Naive thymus-derived CD4-positive, alpha-beta T cell (primary cell): ENCODE data around the gene ROBO1. TPM values are rescaled to one million over a fixed set of nuclear protein-coding genes. Genes with fewer than 3 reads are reported as not detected.
"Not testable (repeated sequence)": the region's sequence is repeated elsewhere in the genome, so short reads cannot be mapped to it uniquely, and the experiment has no call there.

Experiments used
- ATAC-seq: fragments of 150-1000 bp; cut with Tn5 transposase; 2 replicates; pipeline ENCODE4 v1.10.0; 2021; ENCODE audit warnings: mild to moderate bottlenecking, moderate library complexity
- CTCF ChIA-PET: fragments of 350-600 bp; sonication (Branson Sonifier 250); formaldehyde crosslinking; loops from one replicate; lab custom pipeline; 2021; ENCODE audit warnings: antibody characterized with exemption; lab: Charles Lee
- POLR2A ChIA-PET: fragments of 350-600 bp; sonication (Branson Sonifier 250); formaldehyde crosslinking; loops from one replicate; lab custom pipeline; 2021; ENCODE audit warnings: antibody characterized with exemption, inconsistent platforms; lab: Charles Lee
- DNase-seq, 9 donors: peaks; one replicate each; pipeline versions ENCODE4 v3.0.0 to v3.0.0-alpha.2; 2020 to 2022; ENCODE audit warnings: mixed read lengths in 1 of 9
- H3K27ac ChIP-seq: one replicate; pipeline ENCODE4 v1.7.0; 2013; ENCODE audit warnings: mild to moderate bottlenecking, low read depth, low read length, moderate library complexity
- H3K27me3 ChIP-seq, 2 donors: one replicate each; pipeline ENCODE4 v1.7.0; 2013; ENCODE audit warnings: low read length in 2 of 2, mild to moderate bottlenecking in 2 of 2, moderate library complexity in 2 of 2; ENCODE audit not compliant: control insufficient read depth in 2 of 2, insufficient read depth in 2 of 2
- H3K36me3 ChIP-seq, 3 experiments: 1 replicate in 2 of 3; 2 replicates in 1 of 3; pipeline ENCODE4 v1.7.0; 2013; ENCODE audit warnings: low read length in 3 of 3, mild to moderate bottlenecking in 3 of 3, moderate library complexity in 1 of 3; ENCODE audit not compliant: insufficient read depth in 3 of 3, control insufficient read depth in 2 of 3
- H3K4me1 ChIP-seq, 2 donors: one replicate each; pipeline ENCODE4 v1.7.0; 2013; ENCODE audit warnings: low read length in 2 of 2, mild to moderate bottlenecking in 2 of 2, moderate library complexity in 1 of 2; ENCODE audit not compliant: control insufficient read depth in 2 of 2, insufficient read depth in 2 of 2
- H3K4me3 ChIP-seq: 2 replicates; pipeline ENCODE4 v1.7.0; 2013; ENCODE audit warnings: mild to moderate bottlenecking, low read length
- H3K9me3 ChIP-seq, 3 experiments: 1 replicate in 2 of 3; 2 replicates in 1 of 3; pipeline ENCODE4 v1.7.0; 2013; ENCODE audit warnings: low read length in 3 of 3; ENCODE audit not compliant: control insufficient read depth in 2 of 3
- H3K27ac Mint-ChIP-seq, 9 donors: one replicate each; pipeline ENCODE4 v1.8.0; 2020 to 2022; ENCODE audit warnings: mixed read lengths in 9 of 9, mild to moderate bottlenecking in 8 of 9, moderate library complexity in 5 of 9, inconsistent platforms in 2 of 9
- H3K27me3 Mint-ChIP-seq, 5 donors: one replicate each; pipeline ENCODE4 v1.8.0; 2021 to 2022; ENCODE audit warnings: mixed read lengths in 5 of 5, mild to moderate bottlenecking in 1 of 5
- H3K36me3 Mint-ChIP-seq, 5 donors: one replicate each; pipeline ENCODE4 v1.8.0; 2020 to 2022; ENCODE audit warnings: mixed read lengths in 5 of 5, mild to moderate bottlenecking in 3 of 5, inconsistent platforms in 1 of 5
- H3K4me1 Mint-ChIP-seq, 7 donors: one replicate each; pipeline ENCODE4 v1.8.0; 2020 to 2022; ENCODE audit warnings: mixed read lengths in 7 of 7, mild to moderate bottlenecking in 3 of 7, inconsistent platforms in 1 of 7
- H3K4me3 Mint-ChIP-seq, 10 donors: one replicate each; pipeline ENCODE4 v1.8.0; 2020 to 2022; ENCODE audit warnings: mild to moderate bottlenecking in 10 of 10, mixed read lengths in 10 of 10, moderate library complexity in 6 of 10, inconsistent platforms in 2 of 10
- H3K9me3 Mint-ChIP-seq, 11 donors: one replicate each; pipeline ENCODE4 v1.8.0; 2020 to 2022; ENCODE audit warnings: mixed read lengths in 11 of 11, mild to moderate bottlenecking in 4 of 11, inconsistent platforms in 1 of 11, moderate library complexity in 1 of 11
- intact Hi-C, 2 donors: fragments of 100-400 bp; cut with micrococcal nuclease; formaldehyde crosslinking; loops; one replicate each; pipeline ENCODE4 v1.15.1; 2023
- polyA plus RNA-seq, 2 donors: library from polyadenylated mRNA; unstranded; fragments of 300-500 nt; fragmentation: Illumina TruSeq; gene quantifications; one replicate each; pipeline ENCODE4 v1.2.3, GENCODE V29; 2021
- total RNA-seq, 6 experiments: library from RNA in 5 of 6; stranded (reverse) in 5 of 6; gene quantifications; 1 replicate in 5 of 6; 2 replicates in 1 of 6; pipeline ENCODE4 v1.2.3 and lab custom pipeline; 2021 to 2026

The ROBO1 gene
- total and polyA plus RNA-seq, 7 experiments from 2014 or later, result 0.08 to 0.59 (median 0.26) TPM; not detected in 2

DNA sequence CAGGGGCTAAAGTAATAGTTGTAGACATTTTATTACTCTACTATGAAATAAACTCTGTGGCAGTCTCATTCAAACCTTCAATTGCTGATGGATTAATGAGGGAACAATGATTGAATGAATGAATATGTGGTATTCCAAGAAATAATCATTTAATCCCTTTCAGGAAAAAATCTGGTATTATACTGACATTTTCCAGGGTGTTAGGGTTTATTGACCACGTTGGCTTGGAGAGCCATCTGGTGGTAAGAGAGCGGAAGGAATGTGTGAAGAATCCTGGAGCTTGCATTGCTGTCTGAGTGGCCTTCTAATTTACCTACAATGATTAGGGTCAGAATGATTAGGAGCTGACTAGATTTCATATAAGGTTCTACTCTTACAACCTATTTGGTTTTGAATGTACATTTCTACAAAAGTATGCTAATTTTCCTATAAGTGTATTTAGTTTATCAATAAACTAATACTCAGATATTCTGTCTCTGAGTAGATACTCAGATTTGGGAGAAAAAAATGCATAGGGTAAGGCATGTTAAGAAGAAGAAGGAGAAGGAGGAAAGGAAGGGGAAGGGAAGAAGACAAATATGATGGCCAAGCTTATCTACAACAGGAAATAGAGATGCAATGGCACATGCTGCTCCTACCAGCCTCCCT lies 249.9 kb downstream of the ROBO1 start:
- Histone ChIP-seq H3K27ac (no peak overlapping the region), H3K27me3 (no peaks in the 10 kb centered on the region), H3K4me1 (no peaks in the 10 kb centered on the region), H3K36me3 (no peaks in the 10 kb centered on the region), H3K9me3 (no peaks in the 10 kb centered on the region), H3K4me3 (no peak overlapping the region)
- Mint-ChIP-seq H3K36me3 (no peaks in the 10 kb centered on the region), H3K9me3 (peaks cover 0 to 5% (median 0%) of the 10 kb centered on the region in 11 donors), H3K27ac (no peak overlapping the region), H3K27me3 (no peaks in the 10 kb centered on the region), H3K4me1 (peaks cover 0 to 2% (median 0%) of the 10 kb centered on the region in 7 donors), H3K4me3 (no peak overlapping the region)
- ATAC-seq, result no peak
- ChIA-PET CTCF (no interaction called here), POLR2A (no interaction called here)
- no peak for DNase-seq
- intact Hi-C loops, result no loop called here

DNA sequence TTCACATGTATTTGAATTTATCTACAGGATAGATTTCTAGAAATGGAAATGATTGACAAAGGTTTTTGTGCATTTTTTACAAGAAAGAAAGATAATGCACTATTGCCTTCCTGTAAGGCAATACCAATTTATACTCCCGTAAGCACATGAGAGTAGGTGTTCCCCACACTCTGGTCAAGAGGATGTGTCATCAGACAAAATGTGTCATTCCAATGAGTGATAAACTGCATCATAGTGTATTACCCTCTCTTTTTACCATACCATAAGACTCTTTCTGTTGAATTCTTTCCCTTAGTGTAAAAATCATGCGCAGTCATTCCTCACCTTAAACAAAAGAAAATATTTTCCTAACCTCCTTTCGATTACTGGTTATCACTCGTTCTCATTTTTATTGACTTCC lies 251.0 kb downstream of the ROBO1 start:
- ATAC-seq (no peak), DNase-seq (no peak)
- intact Hi-C loops, result no loop called here
- Histone ChIP-seq H3K36me3 (no peaks in the 10 kb centered on the region), H3K4me1 (no peaks in the 10 kb centered on the region), H3K27me3 (no peaks in the 10 kb centered on the region), H3K4me3 (no peak overlapping the region), H3K27ac (no peak overlapping the region), H3K9me3 (no peaks in the 10 kb centered on the region)
- Mint-ChIP-seq H3K27me3 (no peaks in the 10 kb centered on the region), H3K9me3 (peaks cover 0 to 5% (median 0%) of the 10 kb centered on the region in 11 donors), H3K27ac (no peak overlapping the region), H3K36me3 (no peaks in the 10 kb centered on the region), H3K4me1 (peaks cover 0 to 2% (median 0%) of the 10 kb centered on the region in 7 donors), H3K4me3 (no peak overlapping the region)
- POLR2A ChIA-PET, result no interaction called here
- CTCF ChIA-PET, result no interaction called here

DNA sequence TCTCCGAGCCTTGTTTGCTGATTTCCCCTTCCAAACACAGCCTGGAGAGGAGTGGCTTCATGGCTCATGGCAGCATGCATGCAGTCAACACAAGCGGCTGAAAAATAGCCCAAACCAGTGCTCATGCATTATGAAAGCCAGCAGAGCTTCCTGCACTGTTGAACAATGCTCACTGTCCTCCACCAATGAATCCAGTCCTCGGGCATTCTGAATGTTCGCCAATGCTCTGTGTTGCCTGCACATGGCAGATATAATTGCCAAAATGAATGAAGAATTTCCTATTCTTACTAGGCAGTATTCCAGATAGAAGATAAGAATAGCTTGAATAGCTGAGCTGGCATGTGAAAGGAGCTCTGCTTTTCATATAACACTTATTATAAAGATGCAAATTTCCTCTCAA lies 252.7 kb downstream of the ROBO1 start:
- no peaks in the 10 kb centered on the region for H3K36me3 Mint-ChIP-seq
- H3K4me1 Mint-ChIP-seq, result peaks cover 0 to 2% (median 0%) of the 10 kb centered on the region in 7 donors
- peaks cover 0 to 4% (median 0%) of the 10 kb centered on the region in 11 donors for H3K9me3 Mint-ChIP-seq
- CTCF ChIA-PET, result no interaction called here
- ATAC-seq (no peak), DNase-seq (no peak)
- H3K4me3 Mint-ChIP-seq, result no peak overlapping the region
- H3K27me3 Mint-ChIP-seq, result no peaks in the 10 kb centered on the region
- H3K27ac ChIP-seq, result no peak overlapping the region
- H3K4me3 ChIP-seq, result no peak overlapping the region
- no peaks in the 10 kb centered on the region for H3K27me3 ChIP-seq
- no peak overlapping the region for H3K27ac Mint-ChIP-seq
- H3K4me1 ChIP-seq, result no peaks in the 10 kb centered on the region
- H3K36me3 ChIP-seq, result no peaks in the 10 kb centered on the region
- intact Hi-C loops, result no loop called here
- POLR2A ChIA-PET, result no interaction called here
- no peaks in the 10 kb centered on the region for H3K9me3 ChIP-seq

DNA sequence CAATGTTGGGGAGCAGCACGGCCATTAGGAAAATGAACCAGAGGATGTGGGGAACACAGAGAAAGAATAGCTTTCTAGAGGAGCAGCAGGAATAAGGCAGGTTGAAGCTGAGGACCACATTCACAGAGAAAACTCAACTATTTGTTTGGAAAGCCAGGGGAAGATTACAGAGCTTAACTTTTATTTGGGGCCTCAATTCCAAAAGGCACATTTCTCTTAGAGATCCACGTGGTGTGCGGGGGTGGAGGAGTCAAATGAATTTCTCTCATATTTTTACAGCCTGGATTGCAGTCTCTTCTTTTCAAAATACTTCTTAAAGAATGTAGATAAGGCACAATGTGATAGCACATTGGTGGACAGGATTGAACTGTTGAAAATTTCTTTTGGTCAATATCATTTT lies 253.7 kb downstream of the ROBO1 start:
- H3K27me3 ChIP-seq, result no peaks in the 10 kb centered on the region
- peaks cover 0 to 4% (median 0%) of the 10 kb centered on the region in 11 donors for H3K9me3 Mint-ChIP-seq
- H3K36me3 ChIP-seq, result no peaks in the 10 kb centered on the region
- ATAC-seq (no peak), DNase-seq (no peak)
- no peak overlapping the region for H3K27ac Mint-ChIP-seq
- no peak overlapping the region for H3K27ac ChIP-seq
- intact Hi-C loops, result no loop called here
- H3K36me3 Mint-ChIP-seq, result no peaks in the 10 kb centered on the region
- no peaks in the 10 kb centered on the region for H3K9me3 ChIP-seq
- peaks cover 0 to 2% (median 0%) of the 10 kb centered on the region in 7 donors for H3K4me1 Mint-ChIP-seq
- CTCF ChIA-PET, result no interaction called here
- no peaks in the 10 kb centered on the region for H3K4me1 ChIP-seq
- H3K27me3 Mint-ChIP-seq, result no peaks in the 10 kb centered on the region
- POLR2A ChIA-PET, result no interaction called here
- no peak overlapping the region for H3K4me3 Mint-ChIP-seq
- H3K4me3 ChIP-seq, result no peak overlapping the region

DNA sequence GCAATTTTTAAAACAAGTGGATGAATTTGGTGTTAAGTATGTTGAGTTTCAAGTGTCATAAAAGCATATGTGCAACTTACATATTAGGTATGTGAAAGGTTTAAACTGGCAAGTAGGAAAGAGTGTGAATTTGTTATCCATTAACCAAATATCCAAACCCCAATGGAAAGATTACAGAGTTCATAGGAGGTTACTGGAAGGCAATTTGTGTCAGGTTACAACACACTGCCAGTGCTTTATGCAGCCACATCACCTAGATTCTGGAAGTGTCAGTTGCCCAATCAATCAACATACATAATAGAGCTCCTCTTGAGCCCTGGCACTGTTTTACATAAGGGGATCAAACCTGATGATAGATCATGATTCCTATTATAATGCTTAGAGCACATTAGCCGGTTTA lies 261.0 kb downstream of the ROBO1 start:
- H3K9me3 ChIP-seq, result peaks cover 0 to 3% (median 0%) of the 10 kb centered on the region in 3 experiments
- no peaks in the 10 kb centered on the region for H3K4me1 ChIP-seq
- H3K4me1 Mint-ChIP-seq, result no peaks in the 10 kb centered on the region
- H3K27ac Mint-ChIP-seq, result no peak overlapping the region
- no peak overlapping the region for H3K4me3 ChIP-seq
- peaks cover 0 to 11% (median 2%) of the 10 kb centered on the region in 11 donors for H3K9me3 Mint-ChIP-seq
- no peaks in the 10 kb centered on the region for H3K36me3 ChIP-seq
- H3K36me3 Mint-ChIP-seq, result no peaks in the 10 kb centered on the region
- intact Hi-C loops, result no loop called here
- ATAC-seq (no peak), DNase-seq (no peak)
- H3K27me3 Mint-ChIP-seq, result no peaks in the 10 kb centered on the region
- CTCF ChIA-PET, result no interaction called here
- H3K27ac ChIP-seq, result no peak overlapping the region
- POLR2A ChIA-PET, result no interaction called here
- no peaks in the 10 kb centered on the region for H3K27me3 ChIP-seq
- no peak overlapping the region for H3K4me3 Mint-ChIP-seq

DNA sequence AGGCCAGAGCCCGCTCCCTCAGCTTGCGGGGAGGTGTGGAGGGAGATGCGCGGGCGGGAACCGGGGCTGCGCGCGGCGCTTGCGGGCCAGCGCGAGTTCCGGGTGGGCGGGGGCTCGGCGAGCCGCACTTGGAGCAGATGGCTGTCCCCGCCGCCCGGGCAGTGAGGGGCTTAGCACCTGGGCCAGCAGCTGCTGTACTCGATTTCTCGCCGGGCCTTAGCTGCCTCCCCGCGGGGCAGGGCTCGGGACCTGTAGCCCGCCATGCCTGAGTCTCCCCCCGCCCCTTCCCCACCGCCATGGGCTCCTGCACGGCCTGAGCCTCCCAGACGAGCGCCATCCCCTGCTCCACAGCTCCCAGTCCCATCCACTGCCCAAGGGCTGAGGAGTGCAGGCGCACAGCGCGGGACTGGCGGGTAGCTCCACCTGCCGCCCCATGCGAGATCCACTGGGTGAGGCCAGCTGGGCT lies 265.5 kb downstream of the ROBO1 start:
- H3K27ac Mint-ChIP-seq, H3K4me1 Mint-ChIP-seq, H3K4me3 Mint-ChIP-seq, H3K9me3 ChIP-seq, H3K36me3 ChIP-seq, H3K27me3 ChIP-seq, H3K4me1 ChIP-seq, H3K36me3 Mint-ChIP-seq, POLR2A ChIA-PET, CTCF ChIA-PET, H3K4me3 ChIP-seq, intact Hi-C loops, DNase-seq, ATAC-seq, H3K27me3 Mint-ChIP-seq, H3K27ac ChIP-seq: not testable (repeated sequence)
- H3K9me3 Mint-ChIP-seq, result peaks cover 0 to 23% (median 6%) of the 10 kb centered on the region in 11 donors
